Nephron (organoid): ENCODE results near the gene RAB3GAP1.

Experiments used
- H3K27ac Mint-ChIP-seq, 3 experiments: 2 replicates each; pipeline ENCODE4 v1.8.0; 2020; ENCODE audit warnings: mixed read lengths in 3 of 3, mild to moderate bottlenecking in 2 of 3, moderate library complexity in 1 of 3
- H3K27me3 Mint-ChIP-seq: 2 replicates; pipeline ENCODE4 v1.8.0; 2021; ENCODE audit warnings: low read depth, mild to moderate bottlenecking, moderate library complexity, mixed read lengths
- H3K36me3 Mint-ChIP-seq: 2 replicates; pipeline ENCODE4 v1.8.0; 2020; ENCODE audit warnings: low read depth, mixed read lengths
- H3K4me1 Mint-ChIP-seq: 2 replicates; pipeline ENCODE4 v1.8.0; 2020; ENCODE audit warnings: mixed read lengths
- H3K4me3 Mint-ChIP-seq, 3 experiments: 2 replicates each; pipeline ENCODE4 v1.8.0; 2020; ENCODE audit warnings: mild to moderate bottlenecking in 3 of 3, mixed read lengths in 3 of 3, moderate library complexity in 2 of 3
- H3K9me3 Mint-ChIP-seq: 2 replicates; pipeline ENCODE4 v1.8.0; 2020; ENCODE audit warnings: mixed read lengths
- TF ChIP-seq, protein P1 (sequence below), 3 experiments: fragments of 200-600 bp; sonication (generic); IDR thresholded peaks; one replicate each; pipeline ENCODE4 v1.5.0; 2021; ENCODE audit warnings: antibody characterized with exemption in 3 of 3; ENCODE audit not compliant: unreplicated experiment in 3 of 3

RAB3GAP1 gene

DNA sequence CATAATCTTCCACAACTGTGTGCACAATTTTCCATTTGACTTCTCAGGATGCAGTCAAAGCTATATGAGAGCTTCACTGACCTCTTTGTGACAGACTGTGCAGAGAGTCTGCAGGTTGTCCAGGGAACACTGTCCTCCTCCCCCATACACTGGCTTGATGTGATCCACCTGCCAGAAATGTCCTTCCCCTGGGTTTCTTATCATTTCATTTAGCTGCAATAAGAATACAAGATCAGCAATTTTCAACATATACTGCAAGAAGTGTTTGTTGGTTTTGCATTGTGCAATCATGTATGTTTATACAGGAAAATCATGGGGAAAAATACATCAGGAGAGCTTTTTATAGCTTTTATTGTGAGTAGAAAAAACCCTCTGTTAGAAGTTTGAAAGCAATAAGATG, 150.7 kb downstream of the RAB3GAP1 start:
- Mint-ChIP-seq H3K27ac (peak overlapping the region; percentile 28 to 51 (median 40)), H3K4me3 (no peak overlapping the region), H3K4me1 (peaks cover 5% of the 10 kb centered on the region), H3K27me3 (no peaks in the 10 kb centered on the region), H3K9me3 (no peaks in the 10 kb centered on the region), H3K36me3 (peaks cover 10% of the 10 kb centered on the region)
- TF ChIP-seq, protein P1, sequence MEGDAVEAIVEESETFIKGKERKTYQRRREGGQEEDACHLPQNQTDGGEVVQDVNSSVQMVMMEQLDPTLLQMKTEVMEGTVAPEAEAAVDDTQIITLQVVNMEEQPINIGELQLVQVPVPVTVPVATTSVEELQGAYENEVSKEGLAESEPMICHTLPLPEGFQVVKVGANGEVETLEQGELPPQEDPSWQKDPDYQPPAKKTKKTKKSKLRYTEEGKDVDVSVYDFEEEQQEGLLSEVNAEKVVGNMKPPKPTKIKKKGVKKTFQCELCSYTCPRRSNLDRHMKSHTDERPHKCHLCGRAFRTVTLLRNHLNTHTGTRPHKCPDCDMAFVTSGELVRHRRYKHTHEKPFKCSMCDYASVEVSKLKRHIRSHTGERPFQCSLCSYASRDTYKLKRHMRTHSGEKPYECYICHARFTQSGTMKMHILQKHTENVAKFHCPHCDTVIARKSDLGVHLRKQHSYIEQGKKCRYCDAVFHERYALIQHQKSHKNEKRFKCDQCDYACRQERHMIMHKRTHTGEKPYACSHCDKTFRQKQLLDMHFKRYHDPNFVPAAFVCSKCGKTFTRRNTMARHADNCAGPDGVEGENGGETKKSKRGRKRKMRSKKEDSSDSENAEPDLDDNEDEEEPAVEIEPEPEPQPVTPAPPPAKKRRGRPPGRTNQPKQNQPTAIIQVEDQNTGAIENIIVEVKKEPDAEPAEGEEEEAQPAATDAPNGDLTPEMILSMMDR (IDR thresholded peaks at IDR 0.05; ENCODE audit: unreplicated experiment in 3 of 3): no peak

DNA sequence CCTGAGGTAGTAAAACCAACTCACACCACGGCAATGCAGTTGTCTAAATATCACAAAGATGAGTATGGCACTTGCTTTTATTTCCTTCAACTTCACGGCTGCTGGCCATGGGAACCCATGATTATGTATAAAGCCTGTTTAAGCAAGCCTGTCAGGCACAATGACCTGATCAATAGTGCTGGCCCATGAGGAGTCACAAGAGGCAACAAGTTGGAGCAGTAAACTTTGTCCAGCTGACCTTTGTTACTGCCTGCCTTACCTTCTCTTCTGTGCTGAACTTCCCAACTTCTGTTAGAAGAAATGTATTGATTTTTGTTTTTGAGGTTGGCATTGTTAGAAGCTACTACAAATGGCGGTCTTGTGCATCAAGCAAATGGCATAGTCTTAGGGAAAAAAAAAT, 151.9 kb downstream of the RAB3GAP1 start:
- TF ChIP-seq, protein P1 (IDR thresholded peaks at IDR 0.05; ENCODE audit: unreplicated experiment in 3 of 3): no peak
- peaks cover 5% of the 10 kb centered on the region for H3K4me1 Mint-ChIP-seq
- H3K4me3 Mint-ChIP-seq: no peak overlapping the region
- H3K36me3 Mint-ChIP-seq: peaks cover 10% of the 10 kb centered on the region
- no peaks in the 10 kb centered on the region for H3K9me3 Mint-ChIP-seq
- H3K27ac Mint-ChIP-seq: no peak overlapping the region
- H3K27me3 Mint-ChIP-seq: no peaks in the 10 kb centered on the region

DNA sequence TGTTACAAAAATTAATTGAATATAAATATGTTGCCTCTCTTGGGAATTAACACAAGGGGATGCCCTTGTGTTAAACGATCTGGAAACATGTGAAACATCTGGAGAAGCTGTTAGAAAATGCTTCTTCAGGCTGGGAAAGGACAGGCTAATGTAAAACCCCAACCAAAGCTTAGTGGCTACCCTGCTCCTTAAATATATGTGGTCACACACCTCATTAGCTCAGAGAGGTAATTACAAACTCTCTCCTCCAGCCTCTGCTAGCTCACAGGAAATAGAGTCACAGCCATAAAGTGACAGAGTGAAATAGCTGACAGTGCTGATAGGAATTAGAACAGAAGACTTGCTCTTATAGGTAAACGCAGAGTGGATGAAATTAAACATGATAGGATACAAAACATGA, 155.9 kb downstream of the RAB3GAP1 start:
- Mint-ChIP-seq H3K4me1 (no peaks in the 10 kb centered on the region), H3K27ac (no peak overlapping the region), H3K9me3 (no peaks in the 10 kb centered on the region), H3K27me3 (no peaks in the 10 kb centered on the region), H3K4me3 (no peak overlapping the region), H3K36me3 (peaks cover 3% of the 10 kb centered on the region)
- TF ChIP-seq, protein P1 (IDR thresholded peaks at IDR 0.05; ENCODE audit: unreplicated experiment in 3 of 3): no peak

DNA sequence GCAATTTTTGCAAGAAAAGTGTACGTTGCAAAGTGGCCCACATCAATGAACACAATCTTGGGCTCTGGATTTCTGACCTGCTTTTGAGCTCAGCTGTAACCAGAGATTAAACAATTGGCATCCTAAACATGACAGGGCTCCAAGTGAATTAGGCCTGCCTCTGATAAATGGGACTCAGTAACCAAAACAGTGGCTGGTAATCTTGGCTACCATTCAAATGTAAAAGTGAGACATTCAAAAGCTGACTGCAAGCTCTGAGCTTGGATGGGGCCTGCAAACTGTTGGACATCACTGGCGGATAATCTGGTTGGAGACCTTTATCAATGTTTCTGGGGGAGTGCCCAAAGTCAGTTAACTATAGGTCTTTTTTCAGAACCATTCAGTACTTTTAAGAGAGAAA, 160.7 kb downstream of the RAB3GAP1 start:
- H3K36me3 Mint-ChIP-seq: peaks cover 3% of the 10 kb centered on the region
- no peak overlapping the region for H3K27ac Mint-ChIP-seq
- TF ChIP-seq, protein P1 (IDR thresholded peaks at IDR 0.05; ENCODE audit: unreplicated experiment in 3 of 3): no peak
- no peaks in the 10 kb centered on the region for H3K4me1 Mint-ChIP-seq
- H3K9me3 Mint-ChIP-seq: no peaks in the 10 kb centered on the region
- H3K4me3 Mint-ChIP-seq: no peak overlapping the region
- H3K27me3 Mint-ChIP-seq: no peaks in the 10 kb centered on the region

DNA sequence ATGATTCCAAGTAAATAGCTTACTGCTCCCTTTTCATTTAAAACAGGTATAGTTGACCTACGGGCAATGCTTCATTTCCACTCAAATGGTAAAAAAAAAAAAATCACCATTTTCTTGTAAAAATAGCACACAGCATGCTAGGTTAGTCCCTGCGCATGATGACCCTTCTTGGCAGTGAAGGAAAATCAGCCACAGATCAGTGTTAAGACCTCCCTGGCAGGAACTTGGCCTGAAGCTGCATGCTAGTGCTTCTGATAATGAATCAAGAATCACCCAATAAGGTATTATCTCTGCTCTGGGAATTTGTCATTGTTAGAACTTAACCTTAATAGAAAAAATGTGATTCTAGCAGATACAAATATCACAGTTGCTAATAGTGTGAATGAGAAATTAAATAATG, 166.3 kb downstream of the RAB3GAP1 start:
- H3K9me3 Mint-ChIP-seq: no peaks in the 10 kb centered on the region
- H3K27me3 Mint-ChIP-seq: no peaks in the 10 kb centered on the region
- H3K4me3 Mint-ChIP-seq: no peak overlapping the region
- no peaks in the 10 kb centered on the region for H3K4me1 Mint-ChIP-seq
- H3K27ac Mint-ChIP-seq: no peak overlapping the region
- H3K36me3 Mint-ChIP-seq: peaks cover 3% of the 10 kb centered on the region
- TF ChIP-seq, protein P1 (IDR thresholded peaks at IDR 0.05; ENCODE audit: unreplicated experiment in 3 of 3): no peak

DNA sequence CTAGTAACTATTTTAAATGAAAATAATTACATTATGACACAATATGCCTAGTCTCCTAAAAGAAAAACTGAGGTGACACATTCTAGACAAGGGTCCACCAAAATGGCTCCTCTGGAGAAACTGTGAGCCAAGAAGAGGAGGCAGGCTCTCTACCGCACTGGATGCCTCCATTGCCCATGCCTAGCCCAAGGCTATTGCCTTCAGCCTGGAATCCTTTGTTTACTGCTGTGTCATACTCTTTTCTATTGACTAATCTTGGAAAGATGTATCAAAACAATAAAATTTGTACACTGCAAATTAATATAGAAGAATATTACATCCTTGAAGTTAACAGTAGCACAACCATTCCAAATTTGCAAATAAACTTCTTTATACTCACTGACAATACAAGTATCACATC, 167.1 kb downstream of the RAB3GAP1 start:
- no peak overlapping the region for H3K27ac Mint-ChIP-seq
- no peaks in the 10 kb centered on the region for H3K4me1 Mint-ChIP-seq
- H3K9me3 Mint-ChIP-seq: no peaks in the 10 kb centered on the region
- no peaks in the 10 kb centered on the region for H3K27me3 Mint-ChIP-seq
- no peak overlapping the region for H3K4me3 Mint-ChIP-seq
- TF ChIP-seq, protein P1 (IDR thresholded peaks at IDR 0.05; ENCODE audit: unreplicated experiment in 3 of 3): no peak
- peaks cover 3% of the 10 kb centered on the region for H3K36me3 Mint-ChIP-seq
